ENCODE data around the gene CREB3L4. TPM values are rescaled to one million over a fixed set of nuclear protein-coding genes. Genes with fewer than 3 reads are reported as not detected.

Gene CREB3L4
- total RNA-seq, 1 experiment from 2014 or later, result 14.7 TPM

- H3K27ac Mint-ChIP-seq (ENCODE audit: low read depth, unreplicated experiment), result no peak overlapping the region
- DNase-seq (ENCODE audit: unreplicated experiment), result no peak
- intact Hi-C loops (cut with micrococcal nuclease), result no loop called here
- H3K36me3 Mint-ChIP-seq (ENCODE audit: insufficient read depth, unreplicated experiment), result peaks cover 68% of the 10 kb centered on the region
- H3K9me3 Mint-ChIP-seq (ENCODE audit: unreplicated experiment), result no peaks in the 10 kb centered on the region
- no peaks in the 10 kb centered on the region for H3K27me3 Mint-ChIP-seq (ENCODE audit: insufficient read depth, unreplicated experiment)
- TF ChIP-seq, protein P1, sequence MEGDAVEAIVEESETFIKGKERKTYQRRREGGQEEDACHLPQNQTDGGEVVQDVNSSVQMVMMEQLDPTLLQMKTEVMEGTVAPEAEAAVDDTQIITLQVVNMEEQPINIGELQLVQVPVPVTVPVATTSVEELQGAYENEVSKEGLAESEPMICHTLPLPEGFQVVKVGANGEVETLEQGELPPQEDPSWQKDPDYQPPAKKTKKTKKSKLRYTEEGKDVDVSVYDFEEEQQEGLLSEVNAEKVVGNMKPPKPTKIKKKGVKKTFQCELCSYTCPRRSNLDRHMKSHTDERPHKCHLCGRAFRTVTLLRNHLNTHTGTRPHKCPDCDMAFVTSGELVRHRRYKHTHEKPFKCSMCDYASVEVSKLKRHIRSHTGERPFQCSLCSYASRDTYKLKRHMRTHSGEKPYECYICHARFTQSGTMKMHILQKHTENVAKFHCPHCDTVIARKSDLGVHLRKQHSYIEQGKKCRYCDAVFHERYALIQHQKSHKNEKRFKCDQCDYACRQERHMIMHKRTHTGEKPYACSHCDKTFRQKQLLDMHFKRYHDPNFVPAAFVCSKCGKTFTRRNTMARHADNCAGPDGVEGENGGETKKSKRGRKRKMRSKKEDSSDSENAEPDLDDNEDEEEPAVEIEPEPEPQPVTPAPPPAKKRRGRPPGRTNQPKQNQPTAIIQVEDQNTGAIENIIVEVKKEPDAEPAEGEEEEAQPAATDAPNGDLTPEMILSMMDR (IDR thresholded peaks at IDR 0.05; ENCODE audit: unreplicated experiment), result no peak
- ChIA-PET POLR2A (interaction anchor here (1.3 to 2.8 kb wide), 4 partner anchors 10 to 155 kb away, joined by 3 to 9 read pairs (median 8); partner anchors contain the start of gene RPS27), CTCF (interaction anchor here (0.6 to 1.8 kb wide), 3 partner anchors 48 to 325 kb away, joined by 3 to 11 read pairs (median 4); no protein-coding TSS in a partner anchor)
- H3K4me1 Mint-ChIP-seq (ENCODE audit: insufficient read depth, unreplicated experiment), result no peaks in the 10 kb centered on the region
- no peak overlapping the region for H3K4me3 Mint-ChIP-seq (ENCODE audit: unreplicated experiment)
- BruUV-seq (replicated peaks), result no TSS peak
Observed at GRCh38 chr1:153938996-153939395, 28.7 kb upstream of the CREB3L4 start.

DNA sequence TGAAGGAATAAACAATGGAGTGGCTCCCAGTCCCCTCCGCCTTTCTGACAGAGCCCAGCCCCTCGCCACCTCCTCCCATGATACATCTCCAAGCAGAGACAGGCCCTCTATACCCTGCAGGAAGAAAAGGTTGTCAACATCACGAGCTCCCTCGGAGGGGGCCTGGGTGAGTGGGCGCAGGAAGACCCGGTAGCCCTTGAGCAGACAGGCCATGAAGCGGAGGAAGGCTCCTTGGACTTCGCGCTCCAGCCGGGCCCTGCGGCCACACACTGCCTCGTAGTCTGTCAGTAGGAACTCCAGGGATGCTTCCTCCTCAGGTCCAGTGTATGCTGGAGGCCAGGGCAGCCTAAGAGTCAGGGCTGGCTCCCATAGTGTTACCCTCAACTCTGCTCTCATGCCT, 28.2 kb upstream of the CREB3L4 start:
- ChIA-PET CTCF (interaction anchor here (0.6 to 1.8 kb wide), 3 partner anchors 48 to 325 kb away, joined by 3 to 11 read pairs (median 4); no protein-coding TSS in a partner anchor), POLR2A (interaction anchor here (1.3 to 2.8 kb wide), 6 partner anchors 11 to 156 kb away, joined by 3 to 9 read pairs (median 6); partner anchors contain the start of genes GATAD2B, RPS27 and SLC39A1)
- BruUV-seq (replicated peaks), result no TSS peak
- H3K36me3 Mint-ChIP-seq (ENCODE audit: insufficient read depth, unreplicated experiment), result peaks cover 65% of the 10 kb centered on the region
- intact Hi-C loops (cut with micrococcal nuclease), result no loop called here
- H3K4me3 Mint-ChIP-seq (ENCODE audit: unreplicated experiment), result no peak overlapping the region
- H3K4me1 Mint-ChIP-seq (ENCODE audit: insufficient read depth, unreplicated experiment), result peaks cover 3% of the 10 kb centered on the region
- DNase-seq (ENCODE audit: unreplicated experiment), result no peak
- H3K27ac Mint-ChIP-seq (ENCODE audit: low read depth, unreplicated experiment), result no peak overlapping the region
- H3K9me3 Mint-ChIP-seq (ENCODE audit: unreplicated experiment), result no peaks in the 10 kb centered on the region
- no peaks in the 10 kb centered on the region for H3K27me3 Mint-ChIP-seq (ENCODE audit: insufficient read depth, unreplicated experiment)
- TF ChIP-seq, protein P1 (IDR thresholded peaks at IDR 0.05; ENCODE audit: unreplicated experiment), result no peak

DNA sequence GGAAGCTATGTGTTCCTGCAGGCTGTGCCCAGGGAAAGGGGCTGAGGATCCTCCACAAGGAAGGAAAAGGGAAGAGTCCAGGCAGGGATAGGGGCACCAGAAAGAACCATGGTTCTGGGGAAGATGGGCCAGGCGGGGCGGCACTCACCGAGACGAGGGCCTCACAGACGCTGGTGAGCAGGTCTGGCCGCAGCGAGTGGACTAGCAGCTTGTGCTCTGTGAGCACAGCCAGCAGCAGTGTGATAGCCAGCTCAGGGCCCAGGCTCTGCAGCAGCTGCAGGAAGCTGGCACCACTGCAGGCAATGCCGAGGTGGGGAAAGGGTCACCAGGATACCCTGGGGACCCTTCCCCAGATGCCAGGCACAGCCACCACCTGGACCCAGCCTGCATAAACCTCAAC, 26.9 kb upstream of the CREB3L4 start:
- POLR2A ChIA-PET, result interaction anchor here (0.7 to 2.8 kb wide), 6 partner anchors 12 to 157 kb away, joined by 3 to 9 read pairs (median 6); partner anchors contain the start of genes GATAD2B and SLC39A1
- intact Hi-C loops (cut with micrococcal nuclease), result no loop called here
- BruUV-seq (replicated peaks), result no TSS peak
- Mint-ChIP-seq H3K9me3 (ENCODE audit: unreplicated experiment) (no peaks in the 10 kb centered on the region), H3K27me3 (ENCODE audit: insufficient read depth, unreplicated experiment) (no peaks in the 10 kb centered on the region), H3K36me3 (ENCODE audit: insufficient read depth, unreplicated experiment) (peaks cover 52% of the 10 kb centered on the region), H3K27ac (ENCODE audit: low read depth, unreplicated experiment) (no peak overlapping the region), H3K4me1 (ENCODE audit: insufficient read depth, unreplicated experiment) (peaks cover 15% of the 10 kb centered on the region), H3K4me3 (ENCODE audit: unreplicated experiment) (no peak overlapping the region)
- no peak for DNase-seq (ENCODE audit: unreplicated experiment)
- TF ChIP-seq, protein P1 (IDR thresholded peaks at IDR 0.05; ENCODE audit: unreplicated experiment), result no peak
- CTCF ChIA-PET, result interaction anchor here (1.3 to 1.8 kb wide), 2 partner anchors 120 to 144 kb away, joined by 3 to 11 read pairs; no protein-coding TSS in a partner anchor

DNA sequence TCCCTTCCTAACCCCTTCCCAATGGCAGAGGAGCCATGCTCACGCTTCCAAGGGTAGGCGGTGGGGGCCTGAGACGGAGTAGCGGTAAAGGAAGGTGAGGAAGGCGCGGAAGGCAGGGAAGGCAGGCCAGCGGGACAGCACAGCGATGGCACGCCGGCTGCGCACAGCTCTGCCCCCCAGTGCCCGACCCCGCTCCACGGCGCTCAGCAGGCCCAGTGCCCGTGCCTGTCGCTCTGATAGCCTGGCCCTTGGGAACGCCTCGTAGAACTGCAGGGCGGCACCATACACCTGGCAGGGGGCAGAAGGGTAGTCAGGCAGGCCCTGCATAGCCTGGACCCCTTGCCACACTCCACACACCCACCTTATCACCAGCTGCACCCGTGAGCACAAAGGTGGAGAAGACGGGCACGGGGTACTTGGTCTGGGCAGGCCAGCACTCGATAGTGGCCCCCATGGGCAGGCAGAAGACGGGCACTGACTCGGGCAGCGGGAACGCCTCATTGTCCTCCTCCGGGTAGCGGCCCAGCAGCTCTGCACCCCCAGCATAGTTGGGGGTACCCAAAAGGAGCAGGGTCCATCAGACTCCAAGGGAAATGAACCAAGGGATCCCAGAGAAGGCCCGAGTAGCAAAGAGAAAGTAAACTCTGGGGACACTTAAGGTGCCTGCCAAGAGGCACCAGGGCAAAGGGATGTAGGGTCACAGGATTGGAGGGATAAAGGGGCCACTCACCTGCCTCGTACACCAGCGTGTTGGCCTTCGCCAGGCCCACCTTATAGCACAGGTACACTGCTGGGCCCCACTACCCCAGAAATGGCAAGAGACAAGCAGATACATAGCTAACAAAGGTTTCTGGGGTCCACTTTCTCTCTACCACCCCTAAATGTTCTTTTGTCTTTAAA, 25.6 kb upstream of the CREB3L4 start:
- TF ChIP-seq, protein P1 (IDR thresholded peaks at IDR 0.05; ENCODE audit: unreplicated experiment), result no peak
- H3K27me3 Mint-ChIP-seq (ENCODE audit: insufficient read depth, unreplicated experiment), result no peaks in the 10 kb centered on the region
- peaks cover 48% of the 10 kb centered on the region for H3K36me3 Mint-ChIP-seq (ENCODE audit: insufficient read depth, unreplicated experiment)
- intact Hi-C loops (cut with micrococcal nuclease), result no loop called here
- no peak overlapping the region for H3K4me3 Mint-ChIP-seq (ENCODE audit: unreplicated experiment)
- no TSS peak for BruUV-seq (replicated peaks)
- no peak for DNase-seq (ENCODE audit: unreplicated experiment)
- no peak overlapping the region for H3K27ac Mint-ChIP-seq (ENCODE audit: low read depth, unreplicated experiment)
- POLR2A ChIA-PET, result no interaction called here
- no peaks in the 10 kb centered on the region for H3K9me3 Mint-ChIP-seq (ENCODE audit: unreplicated experiment)
- CTCF ChIA-PET, result no interaction called here
- H3K4me1 Mint-ChIP-seq (ENCODE audit: insufficient read depth, unreplicated experiment), result peaks cover 20% of the 10 kb centered on the region
